Measurements from ENCODE around the gene TBX18. TPM values are rescaled to one million over a fixed set of nuclear protein-coding genes. Genes with fewer than 3 reads are reported as not detected.
A peak's percentile ranks its signal among the peaks of the same experiment; 100 is the strongest.

TBX18 gene
- total RNA-seq, 1 experiment from 2014 or later = 0.15 TPM

DNA sequence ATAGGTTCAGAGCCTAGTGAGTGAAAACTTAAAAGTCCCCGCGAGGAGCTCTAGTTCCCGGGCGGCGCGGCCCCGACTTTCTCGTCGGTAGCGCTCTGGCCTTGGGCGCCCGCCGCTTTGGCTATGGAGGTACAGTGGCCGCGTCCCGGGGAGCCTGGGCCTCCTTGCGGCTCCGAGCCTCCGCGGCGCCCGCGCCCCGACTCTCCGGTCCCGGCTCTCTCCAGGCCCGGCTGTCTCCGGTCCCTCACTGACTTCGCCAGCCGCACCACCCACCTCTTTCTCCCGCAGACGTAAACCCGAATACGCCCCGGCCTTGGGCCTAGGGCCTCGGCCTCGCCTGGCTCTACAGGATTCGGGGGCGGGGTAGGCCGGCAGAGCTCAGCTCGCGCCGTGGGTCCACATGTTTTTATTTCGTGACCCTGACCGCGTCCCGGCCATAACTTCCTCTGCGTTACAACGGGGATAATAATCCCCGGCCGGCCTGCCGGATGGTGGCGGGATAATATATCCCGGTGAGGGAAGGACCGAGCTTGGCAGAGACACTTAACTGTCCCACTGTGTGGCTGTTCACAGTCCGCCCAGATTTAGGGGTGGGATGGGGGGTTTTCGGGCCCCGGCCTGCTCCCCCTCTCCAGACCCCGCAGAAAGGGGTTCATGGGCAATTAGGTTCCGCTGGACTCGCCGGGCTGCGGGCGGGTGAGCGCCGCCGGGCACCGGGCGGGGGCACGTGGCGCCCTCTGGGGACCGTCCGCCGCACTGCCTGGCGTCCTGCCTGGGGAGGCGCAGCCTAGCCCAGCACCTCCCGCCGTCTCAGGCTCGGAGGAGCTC, 10.0 kb upstream of the TBX18 start (continued):
- TF ChIP-seq, protein P1, sequence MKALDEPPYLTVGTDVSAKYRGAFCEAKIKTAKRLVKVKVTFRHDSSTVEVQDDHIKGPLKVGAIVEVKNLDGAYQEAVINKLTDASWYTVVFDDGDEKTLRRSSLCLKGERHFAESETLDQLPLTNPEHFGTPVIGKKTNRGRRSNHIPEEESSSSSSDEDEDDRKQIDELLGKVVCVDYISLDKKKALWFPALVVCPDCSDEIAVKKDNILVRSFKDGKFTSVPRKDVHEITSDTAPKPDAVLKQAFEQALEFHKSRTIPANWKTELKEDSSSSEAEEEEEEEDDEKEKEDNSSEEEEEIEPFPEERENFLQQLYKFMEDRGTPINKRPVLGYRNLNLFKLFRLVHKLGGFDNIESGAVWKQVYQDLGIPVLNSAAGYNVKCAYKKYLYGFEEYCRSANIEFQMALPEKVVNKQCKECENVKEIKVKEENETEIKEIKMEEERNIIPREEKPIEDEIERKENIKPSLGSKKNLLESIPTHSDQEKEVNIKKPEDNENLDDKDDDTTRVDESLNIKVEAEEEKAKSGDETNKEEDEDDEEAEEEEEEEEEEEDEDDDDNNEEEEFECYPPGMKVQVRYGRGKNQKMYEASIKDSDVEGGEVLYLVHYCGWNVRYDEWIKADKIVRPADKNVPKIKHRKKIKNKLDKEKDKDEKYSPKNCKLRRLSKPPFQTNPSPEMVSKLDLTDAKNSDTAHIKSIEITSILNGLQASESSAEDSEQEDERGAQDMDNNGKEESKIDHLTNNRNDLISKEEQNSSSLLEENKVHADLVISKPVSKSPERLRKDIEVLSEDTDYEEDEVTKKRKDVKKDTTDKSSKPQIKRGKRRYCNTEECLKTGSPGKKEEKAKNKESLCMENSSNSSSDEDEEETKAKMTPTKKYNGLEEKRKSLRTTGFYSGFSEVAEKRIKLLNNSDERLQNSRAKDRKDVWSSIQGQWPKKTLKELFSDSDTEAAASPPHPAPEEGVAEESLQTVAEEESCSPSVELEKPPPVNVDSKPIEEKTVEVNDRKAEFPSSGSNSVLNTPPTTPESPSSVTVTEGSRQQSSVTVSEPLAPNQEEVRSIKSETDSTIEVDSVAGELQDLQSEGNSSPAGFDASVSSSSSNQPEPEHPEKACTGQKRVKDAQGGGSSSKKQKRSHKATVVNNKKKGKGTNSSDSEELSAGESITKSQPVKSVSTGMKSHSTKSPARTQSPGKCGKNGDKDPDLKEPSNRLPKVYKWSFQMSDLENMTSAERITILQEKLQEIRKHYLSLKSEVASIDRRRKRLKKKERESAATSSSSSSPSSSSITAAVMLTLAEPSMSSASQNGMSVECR (CRISPR knock-in tag; IDR thresholded peaks at IDR 0.05; ENCODE audit: borderline replicate concordance) = no peak
- TF ChIP-seq GRHL2 (CRISPR knock-in tag; IDR thresholded peaks at IDR 0.05; ENCODE audit: insufficient replicate concordance, severe bottlenecking) (no peak), TEAD1 (CRISPR knock-in tag; IDR thresholded peaks at IDR 0.05) (no peak), ESRRA (CRISPR knock-in tag; IDR thresholded peaks at IDR 0.05; ENCODE audit: borderline replicate concordance) (peak; percentile 70; the same call in 1 of the 2 replicates), PRRX2 (CRISPR knock-in tag; IDR thresholded peaks at IDR 0.05) (no peak), ETV6 (CRISPR knock-in tag; IDR thresholded peaks at IDR 0.05) (no peak), ELF4 (CRISPR knock-in tag; IDR thresholded peaks at IDR 0.05; ENCODE audit: low read depth) (no peak), ZNF416 (CRISPR knock-in tag; IDR thresholded peaks at IDR 0.05) (no peak), SMAD4 (CRISPR knock-in tag; IDR thresholded peaks at IDR 0.05) (no peak), CBFB (CRISPR knock-in tag; IDR thresholded peaks at IDR 0.05; ENCODE audit: low read depth) (no peak), NR3C1 (CRISPR knock-in tag; conservative IDR thresholded peaks at IDR 0.05; ENCODE audit: low read depth) (no peak), ZNF263 (CRISPR knock-in tag; IDR thresholded peaks at IDR 0.05; ENCODE audit: low read depth) (no peak), SP1 (CRISPR knock-in tag; conservative IDR thresholded peaks at IDR 0.05) (peak; percentile 52), NR2C2 (CRISPR knock-in tag; IDR thresholded peaks at IDR 0.05) (no peak)
- TF ChIP-seq, protein P2, sequence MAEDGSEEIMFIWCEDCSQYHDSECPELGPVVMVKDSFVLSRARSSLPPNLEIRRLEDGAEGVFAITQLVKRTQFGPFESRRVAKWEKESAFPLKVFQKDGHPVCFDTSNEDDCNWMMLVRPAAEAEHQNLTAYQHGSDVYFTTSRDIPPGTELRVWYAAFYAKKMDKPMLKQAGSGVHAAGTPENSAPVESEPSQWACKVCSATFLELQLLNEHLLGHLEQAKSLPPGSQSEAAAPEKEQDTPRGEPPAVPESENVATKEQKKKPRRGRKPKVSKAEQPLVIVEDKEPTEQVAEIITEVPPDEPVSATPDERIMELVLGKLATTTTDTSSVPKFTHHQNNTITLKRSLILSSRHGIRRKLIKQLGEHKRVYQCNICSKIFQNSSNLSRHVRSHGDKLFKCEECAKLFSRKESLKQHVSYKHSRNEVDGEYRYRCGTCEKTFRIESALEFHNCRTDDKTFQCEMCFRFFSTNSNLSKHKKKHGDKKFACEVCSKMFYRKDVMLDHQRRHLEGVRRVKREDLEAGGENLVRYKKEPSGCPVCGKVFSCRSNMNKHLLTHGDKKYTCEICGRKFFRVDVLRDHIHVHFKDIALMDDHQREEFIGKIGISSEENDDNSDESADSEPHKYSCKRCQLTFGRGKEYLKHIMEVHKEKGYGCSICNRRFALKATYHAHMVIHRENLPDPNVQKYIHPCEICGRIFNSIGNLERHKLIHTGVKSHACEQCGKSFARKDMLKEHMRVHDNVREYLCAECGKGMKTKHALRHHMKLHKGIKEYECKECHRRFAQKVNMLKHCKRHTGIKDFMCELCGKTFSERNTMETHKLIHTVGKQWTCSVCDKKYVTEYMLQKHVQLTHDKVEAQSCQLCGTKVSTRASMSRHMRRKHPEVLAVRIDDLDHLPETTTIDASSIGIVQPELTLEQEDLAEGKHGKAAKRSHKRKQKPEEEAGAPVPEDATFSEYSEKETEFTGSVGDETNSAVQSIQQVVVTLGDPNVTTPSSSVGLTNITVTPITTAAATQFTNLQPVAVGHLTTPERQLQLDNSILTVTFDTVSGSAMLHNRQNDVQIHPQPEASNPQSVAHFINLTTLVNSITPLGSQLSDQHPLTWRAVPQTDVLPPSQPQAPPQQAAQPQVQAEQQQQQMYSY (CRISPR knock-in tag; IDR thresholded peaks at IDR 0.05) = no peak
- TF ChIP-seq, protein P3, sequence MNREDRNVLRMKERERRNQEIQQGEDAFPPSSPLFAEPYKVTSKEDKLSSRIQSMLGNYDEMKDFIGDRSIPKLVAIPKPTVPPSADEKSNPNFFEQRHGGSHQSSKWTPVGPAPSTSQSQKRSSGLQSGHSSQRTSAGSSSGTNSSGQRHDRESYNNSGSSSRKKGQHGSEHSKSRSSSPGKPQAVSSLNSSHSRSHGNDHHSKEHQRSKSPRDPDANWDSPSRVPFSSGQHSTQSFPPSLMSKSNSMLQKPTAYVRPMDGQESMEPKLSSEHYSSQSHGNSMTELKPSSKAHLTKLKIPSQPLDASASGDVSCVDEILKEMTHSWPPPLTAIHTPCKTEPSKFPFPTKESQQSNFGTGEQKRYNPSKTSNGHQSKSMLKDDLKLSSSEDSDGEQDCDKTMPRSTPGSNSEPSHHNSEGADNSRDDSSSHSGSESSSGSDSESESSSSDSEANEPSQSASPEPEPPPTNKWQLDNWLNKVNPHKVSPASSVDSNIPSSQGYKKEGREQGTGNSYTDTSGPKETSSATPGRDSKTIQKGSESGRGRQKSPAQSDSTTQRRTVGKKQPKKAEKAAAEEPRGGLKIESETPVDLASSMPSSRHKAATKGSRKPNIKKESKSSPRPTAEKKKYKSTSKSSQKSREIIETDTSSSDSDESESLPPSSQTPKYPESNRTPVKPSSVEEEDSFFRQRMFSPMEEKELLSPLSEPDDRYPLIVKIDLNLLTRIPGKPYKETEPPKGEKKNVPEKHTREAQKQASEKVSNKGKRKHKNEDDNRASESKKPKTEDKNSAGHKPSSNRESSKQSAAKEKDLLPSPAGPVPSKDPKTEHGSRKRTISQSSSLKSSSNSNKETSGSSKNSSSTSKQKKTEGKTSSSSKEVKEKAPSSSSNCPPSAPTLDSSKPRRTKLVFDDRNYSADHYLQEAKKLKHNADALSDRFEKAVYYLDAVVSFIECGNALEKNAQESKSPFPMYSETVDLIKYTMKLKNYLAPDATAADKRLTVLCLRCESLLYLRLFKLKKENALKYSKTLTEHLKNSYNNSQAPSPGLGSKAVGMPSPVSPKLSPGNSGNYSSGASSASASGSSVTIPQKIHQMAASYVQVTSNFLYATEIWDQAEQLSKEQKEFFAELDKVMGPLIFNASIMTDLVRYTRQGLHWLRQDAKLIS (CRISPR knock-in tag; IDR thresholded peaks at IDR 0.05; ENCODE audit: borderline replicate concordance) = no peak
- TF ChIP-seq, protein P4, sequence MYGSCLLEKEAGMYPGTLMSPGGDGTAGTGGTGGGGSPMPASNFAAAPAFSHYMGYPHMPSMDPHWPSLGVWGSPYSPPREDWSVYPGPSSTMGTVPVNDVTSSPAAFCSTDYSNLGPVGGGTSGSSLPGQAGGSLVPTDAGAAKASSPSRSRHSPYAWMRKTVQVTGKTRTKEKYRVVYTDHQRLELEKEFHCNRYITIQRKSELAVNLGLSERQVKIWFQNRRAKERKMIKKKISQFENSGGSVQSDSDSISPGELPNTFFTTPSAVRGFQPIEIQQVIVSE (CRISPR knock-in tag; IDR thresholded peaks at IDR 0.05; ENCODE audit: borderline replicate concordance) = no peak
- TF ChIP-seq, protein P5, sequence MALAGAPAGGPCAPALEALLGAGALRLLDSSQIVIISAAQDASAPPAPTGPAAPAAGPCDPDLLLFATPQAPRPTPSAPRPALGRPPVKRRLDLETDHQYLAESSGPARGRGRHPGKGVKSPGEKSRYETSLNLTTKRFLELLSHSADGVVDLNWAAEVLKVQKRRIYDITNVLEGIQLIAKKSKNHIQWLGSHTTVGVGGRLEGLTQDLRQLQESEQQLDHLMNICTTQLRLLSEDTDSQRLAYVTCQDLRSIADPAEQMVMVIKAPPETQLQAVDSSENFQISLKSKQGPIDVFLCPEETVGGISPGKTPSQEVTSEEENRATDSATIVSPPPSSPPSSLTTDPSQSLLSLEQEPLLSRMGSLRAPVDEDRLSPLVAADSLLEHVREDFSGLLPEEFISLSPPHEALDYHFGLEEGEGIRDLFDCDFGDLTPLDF (CRISPR knock-in tag; IDR thresholded peaks at IDR 0.05) = no peak
- TF ChIP-seq, protein P6, sequence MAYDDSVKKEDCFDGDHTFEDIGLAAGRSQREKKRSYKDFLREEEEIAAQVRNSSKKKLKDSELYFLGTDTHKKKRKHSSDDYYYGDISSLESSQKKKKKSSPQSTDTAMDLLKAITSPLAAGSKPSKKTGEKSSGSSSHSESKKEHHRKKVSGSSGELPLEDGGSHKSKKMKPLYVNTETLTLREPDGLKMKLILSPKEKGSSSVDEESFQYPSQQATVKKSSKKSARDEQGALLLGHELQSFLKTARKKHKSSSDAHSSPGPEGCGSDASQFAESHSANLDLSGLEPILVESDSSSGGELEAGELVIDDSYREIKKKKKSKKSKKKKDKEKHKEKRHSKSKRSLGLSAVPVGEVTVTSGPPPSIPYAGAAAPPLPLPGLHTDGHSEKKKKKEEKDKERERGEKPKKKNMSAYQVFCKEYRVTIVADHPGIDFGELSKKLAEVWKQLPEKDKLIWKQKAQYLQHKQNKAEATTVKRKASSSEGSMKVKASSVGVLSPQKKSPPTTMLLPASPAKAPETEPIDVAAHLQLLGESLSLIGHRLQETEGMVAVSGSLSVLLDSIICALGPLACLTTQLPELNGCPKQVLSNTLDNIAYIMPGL (CRISPR knock-in tag; IDR thresholded peaks at IDR 0.05) = peak; percentile 77; the same call in 1 of the 2 replicates

Measured in WTC11 (cell line).